HG03439 (cell line): ENCODE data around the gene CMTR1.
A peak's percentile ranks its signal among the peaks of the same experiment; 100 is the strongest.
"Not testable (repeated sequence)": the region's sequence is repeated elsewhere in the genome, so short reads cannot be mapped to it uniquely, and the experiment has no call there.

Source experiments
- ATAC-seq: cut with Tn5 transposase; IDR thresholded peaks from one replicate; pipeline ENCODE4 v1.9.1; 2021; ENCODE audit warnings: mild to moderate bottlenecking, moderate library complexity; ENCODE audit not compliant: unreplicated experiment

CMTR1 gene

DNA sequence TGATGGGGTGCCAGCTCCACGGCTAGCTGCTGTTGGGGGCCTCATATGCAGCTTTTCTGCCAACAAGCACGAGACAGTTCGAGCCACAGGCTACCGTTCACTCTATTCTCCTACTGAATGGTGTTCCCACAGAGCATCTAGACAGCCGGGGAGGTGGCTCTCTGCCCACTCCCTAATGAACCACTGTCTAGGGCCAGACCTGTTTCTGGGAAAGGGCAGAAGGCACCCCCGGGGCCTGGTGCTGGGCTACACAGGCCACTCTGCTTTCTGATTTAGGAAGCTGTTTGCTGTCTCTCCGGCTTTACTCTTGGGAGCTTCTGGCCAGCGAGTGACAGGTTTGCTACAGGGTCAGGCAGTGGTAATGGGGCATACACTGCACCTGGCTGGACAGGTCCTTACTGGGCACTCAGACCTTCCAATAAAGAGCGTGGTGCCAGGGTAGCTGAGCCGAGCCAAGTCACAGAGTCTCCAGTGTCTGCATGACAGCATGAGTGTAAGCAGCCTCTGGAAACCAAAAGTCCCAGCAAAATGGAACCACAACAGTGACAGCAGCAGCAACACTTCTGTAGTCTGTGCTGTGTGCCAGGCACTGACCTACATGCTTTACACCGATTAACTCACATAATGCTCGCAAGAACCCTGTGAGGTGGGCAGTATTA lies 58.3 kb downstream of the CMTR1 start:
- ATAC-seq = no peak

DNA sequence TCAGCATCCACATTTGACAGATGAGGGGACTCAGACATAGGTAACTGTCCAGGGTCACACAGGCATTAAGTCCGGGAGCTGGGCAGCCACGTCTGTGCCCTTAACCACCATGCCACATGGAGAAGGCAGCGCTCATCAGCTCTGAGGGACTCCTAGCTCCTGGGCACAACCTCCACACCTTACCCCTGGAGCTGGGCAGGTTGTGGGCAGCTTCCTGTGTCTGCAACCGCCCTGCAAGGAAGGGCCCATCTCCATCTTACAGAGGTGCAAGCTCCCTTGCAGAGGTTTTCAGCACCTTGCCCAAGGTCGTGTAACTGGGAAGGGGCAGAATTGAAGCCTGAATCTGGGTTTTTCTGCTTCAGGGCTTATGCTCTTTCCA lies 58.8 kb downstream of the CMTR1 start:
- no peak for ATAC-seq

DNA sequence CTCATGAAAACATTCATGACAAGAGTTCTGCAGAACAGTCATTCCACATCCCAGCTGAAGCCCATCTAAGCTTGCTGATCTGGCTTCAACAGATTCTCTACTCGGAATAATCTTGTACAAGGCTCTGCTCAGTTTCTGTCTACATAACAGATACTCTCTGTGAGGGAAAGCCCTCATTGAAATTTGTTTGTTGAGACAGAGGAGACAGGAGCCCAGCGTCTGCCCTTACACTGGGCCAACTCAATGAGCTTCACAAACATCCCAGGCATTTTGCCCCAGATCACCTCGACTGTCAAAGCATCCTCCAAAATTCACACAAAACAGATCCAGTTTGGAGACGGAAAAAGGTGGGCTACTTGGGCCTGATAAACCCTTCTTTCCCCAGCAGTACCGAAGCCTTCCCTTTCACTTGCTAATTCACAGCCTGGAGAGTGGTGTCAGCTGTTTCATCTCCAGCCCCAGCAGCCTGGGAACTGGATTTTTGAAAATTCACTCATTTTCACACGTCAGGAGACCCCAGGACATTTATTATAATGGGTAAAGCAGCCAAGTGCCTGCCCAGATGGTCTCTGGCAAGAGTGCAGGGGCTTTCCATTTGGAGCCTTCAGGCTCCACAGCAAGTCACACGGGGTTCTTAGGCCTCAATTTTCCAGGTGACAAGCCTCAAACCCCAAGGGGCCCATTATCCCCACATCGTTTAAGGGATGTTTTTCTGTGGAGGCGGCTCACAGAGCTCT lies 59.4 kb downstream of the CMTR1 start:
- no peak for ATAC-seq

DNA sequence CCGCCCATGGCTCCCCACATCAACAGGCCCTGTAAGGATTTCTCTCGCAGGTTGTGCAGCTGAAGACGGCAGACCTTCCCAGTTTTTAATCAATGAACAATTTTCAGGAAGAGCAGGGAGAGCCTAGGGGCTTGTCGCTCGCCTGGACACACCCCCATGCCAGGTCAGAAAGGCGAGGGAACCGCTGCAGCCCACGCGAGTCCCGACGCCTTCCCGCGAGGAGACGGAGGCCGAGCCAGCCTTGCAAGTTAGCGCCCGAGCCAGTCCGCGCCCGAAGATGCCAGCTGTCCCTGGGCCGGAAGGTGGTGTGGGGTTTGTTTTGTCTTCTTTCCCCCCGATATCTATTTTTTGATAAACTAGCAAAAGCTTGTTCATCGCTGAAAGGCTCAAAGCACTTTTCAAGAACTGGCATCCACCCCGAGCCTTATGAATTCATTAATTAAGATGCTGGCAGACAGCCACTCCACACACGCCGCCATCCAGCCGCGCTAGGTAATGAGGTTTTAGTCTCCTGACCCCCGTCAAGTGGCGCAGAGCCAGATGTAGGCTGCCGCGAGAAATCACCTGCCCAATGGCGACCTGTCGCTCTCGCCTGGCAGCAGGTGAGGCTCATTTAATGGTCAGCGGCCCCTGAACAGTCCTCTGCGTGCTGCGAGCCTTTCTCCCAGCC lies 60.1 kb downstream of the CMTR1 start:
- ATAC-seq = no peak

DNA sequence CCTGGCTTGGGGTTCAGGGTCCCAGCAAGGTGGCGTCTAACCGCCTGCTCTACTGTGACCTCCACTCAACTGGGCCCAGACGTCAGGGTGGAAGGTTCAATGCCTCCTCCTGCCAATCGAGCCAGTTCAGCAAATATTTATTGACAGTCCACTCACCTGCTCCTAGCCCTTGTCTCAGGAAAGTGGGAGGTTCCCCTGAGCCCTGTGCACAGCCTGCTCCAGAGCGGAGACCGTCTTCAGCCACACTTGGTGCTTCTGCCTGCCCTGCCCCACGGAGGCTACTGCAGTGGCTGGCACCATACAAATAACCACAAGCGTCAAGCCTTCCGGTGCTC lies 60.6 kb downstream of the CMTR1 start:
- ATAC-seq = no peak

DNA sequence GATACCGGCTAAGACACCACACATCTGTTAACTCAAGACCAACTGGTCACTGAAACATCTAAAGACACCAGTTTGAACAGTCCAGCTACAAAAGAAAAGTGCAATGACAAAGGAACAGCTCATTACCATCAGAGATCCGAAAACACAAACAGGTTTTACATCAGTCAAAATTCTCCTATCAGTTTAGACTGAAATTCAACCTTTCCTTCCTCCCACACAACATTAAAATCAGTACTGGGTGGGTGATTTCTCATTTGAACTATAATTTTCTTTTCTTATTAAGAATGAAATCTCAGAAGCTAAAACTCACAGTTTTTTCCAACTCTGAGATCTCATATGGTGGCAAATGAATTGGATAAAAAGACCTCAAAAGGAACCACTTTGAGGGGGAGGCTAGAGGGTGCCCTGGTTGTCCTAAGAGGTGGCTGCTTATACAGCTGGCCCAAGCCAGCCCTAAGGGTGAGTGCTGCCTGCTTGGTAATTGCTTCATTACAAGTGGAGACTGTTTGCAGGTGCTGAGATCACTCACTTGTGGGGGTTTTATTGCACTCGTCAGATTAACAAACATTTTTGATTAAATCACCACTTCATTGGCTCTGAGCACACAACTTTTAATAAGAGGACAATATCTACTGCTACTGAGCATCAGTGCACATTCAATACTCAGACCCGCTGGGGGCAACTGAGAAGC lies 62.4 kb downstream of the CMTR1 start:
- ATAC-seq = no peak

DNA sequence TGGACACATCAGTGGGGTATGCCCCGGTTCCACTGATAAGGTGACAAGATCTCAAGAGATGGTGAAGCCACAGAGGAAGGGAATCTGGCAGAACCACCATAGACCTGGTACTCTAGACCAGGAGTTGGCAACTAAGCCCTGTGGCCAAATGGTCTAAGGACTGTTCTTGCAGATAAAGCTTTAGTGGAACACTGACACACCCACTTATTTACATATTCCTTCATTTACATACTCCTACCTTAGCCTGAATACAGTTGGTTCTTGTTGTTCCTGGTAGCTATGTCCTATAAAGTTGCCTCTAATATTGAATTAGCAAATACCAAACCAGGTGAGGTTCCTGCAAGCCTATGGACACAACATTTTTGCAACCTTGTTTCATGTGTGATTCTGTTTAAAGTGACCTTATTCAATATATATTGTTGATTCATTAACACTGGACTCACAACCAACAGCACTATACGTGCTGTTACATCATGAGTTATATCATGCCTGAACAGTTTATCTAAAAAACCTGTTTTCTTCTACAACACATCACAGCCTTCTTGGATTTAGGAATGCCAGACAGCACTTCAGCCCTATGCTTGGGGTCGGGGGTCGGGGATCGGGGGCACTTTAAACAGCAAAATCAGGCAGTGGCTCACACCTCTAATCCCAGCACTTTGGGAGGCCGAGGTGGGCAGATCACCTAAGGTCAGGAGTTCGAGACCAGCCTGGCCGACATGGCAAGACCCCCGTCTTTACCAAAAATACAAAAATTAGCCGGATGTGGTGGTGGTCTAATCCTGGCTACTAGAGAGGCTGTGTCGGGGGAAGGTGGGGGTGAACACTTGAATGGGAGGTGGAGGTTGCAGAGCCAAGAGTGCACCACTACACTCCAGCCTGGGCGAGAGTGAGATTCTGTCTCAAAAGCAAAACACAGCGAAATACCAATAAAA lies 64.2 kb downstream of the CMTR1 start:
- no peak for ATAC-seq

DNA sequence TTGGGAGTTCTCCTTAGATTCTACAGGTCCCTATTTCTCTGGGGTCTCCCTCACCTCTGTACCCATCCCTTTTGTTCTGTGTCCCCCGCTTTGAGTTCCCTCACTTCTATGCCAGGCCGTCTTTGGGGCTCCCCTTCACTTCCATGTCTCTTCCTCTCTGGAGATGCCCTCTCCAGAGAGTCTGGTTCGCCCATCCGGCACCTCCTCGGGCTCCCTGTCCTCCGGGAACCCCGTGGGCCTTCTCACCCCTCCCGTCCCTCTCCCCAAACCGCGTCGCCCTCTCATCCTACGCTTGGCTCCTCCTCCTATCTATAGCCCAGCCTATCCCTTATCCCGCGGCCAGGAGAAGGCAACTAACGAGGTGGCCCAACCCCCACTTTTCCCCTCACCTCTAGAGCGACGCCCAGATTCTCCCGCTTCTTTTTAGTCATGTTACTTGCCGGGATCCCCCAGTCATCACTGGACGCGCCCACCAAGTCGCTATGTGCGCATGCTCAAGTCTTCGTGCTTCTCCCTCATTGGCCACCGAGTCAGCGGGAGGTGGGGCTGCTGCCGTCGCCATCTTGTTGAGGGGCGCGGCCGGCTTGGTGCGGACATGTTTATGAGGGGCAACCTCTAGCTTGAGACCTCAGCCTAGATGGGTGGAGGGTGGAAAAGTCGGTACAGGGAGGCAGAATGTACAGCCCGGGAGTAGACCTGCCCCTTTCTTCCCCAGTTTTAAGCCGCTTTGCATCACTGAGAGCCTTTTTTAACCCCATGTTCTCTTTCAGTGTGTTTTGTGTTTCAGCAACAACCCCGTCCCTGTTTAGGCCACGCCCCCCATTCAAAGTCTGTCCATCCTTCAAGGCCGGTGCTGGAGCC lies 66.6 kb downstream of the CMTR1 start, which contains the start of gene CCDC167:
CCDC167 (minus strand) TSS at position 461 of the 861 bp plus-strand sequence; CDS start at position 431, 30 bp downstream.
- ATAC-seq = peak; percentile 87

DNA sequence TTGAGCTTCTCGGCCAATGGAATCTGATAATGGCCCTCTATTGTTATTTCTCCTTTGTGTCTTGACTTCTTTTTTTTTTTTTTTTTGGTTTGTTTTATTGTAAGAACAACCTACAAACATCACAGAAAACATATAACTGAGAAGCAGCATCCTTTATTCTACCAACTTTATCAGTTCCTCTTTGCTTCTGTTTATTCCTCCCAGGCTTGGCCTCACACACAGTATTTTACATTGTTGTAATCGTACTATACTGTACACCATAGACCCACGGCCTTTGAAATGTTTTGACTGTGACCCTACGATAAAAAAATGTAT lies 67.2 kb downstream of the CMTR1 start:
- ATAC-seq = no peak

DNA sequence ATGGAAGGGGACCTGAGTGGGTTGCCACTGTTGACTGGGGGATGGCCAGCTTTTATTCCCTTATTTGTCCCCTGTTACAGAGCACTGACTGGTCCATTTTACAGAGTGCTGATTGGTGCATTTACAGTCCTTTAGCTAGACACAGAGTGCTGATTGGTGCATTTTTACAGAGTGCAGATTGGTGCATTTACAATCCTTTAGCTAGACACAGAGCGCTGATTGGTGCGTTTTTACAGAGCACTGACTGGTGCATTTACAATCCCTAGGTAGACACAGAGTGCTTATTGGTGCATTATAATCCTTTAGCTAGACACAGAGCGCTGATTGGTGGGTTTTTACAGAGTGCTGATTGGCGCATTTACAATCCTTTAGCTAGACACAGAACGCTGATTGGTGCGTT lies 67.9 kb downstream of the CMTR1 start:
- not testable (repeated sequence) for ATAC-seq

DNA sequence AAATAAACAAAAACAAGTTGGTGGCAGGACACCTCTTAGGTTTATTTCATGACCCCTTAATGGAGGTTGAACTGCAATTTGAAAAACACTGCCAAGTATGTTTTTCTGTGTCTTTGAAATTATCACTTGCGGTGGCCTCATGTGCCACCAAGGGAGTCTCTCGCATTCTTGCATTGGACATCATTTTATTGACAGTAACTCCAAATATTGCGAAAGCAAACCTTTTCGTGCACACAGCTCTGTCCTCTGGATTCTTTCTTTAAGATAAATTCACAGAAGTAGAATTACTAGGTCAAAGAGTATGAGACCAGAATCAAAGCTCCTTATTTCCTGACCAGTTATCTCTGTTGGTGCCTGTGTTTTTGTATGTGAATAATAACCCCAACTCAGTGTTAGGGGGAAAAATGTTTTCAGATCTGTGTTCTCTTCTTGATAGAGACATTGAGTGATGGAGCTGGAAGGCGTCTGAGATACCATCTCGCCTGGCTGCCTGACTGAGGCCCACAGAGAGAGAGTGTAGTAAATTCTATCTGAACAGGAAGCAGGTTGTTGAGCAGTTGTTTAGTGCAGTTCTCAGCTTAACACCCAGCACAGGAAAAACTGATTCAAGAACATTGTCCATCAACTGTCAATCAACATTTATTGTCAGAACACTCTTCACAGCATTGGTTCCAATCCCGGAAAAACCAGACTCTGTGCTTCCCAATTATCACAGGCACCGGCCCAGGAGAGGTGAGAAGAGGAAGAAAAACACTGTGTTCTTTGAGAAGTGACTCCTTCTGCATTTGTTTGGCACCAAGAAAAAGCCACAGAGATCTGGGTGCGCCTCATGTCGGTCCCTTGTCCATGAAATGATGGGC lies 68.8 kb downstream of the CMTR1 start:
- ATAC-seq = no peak

DNA sequence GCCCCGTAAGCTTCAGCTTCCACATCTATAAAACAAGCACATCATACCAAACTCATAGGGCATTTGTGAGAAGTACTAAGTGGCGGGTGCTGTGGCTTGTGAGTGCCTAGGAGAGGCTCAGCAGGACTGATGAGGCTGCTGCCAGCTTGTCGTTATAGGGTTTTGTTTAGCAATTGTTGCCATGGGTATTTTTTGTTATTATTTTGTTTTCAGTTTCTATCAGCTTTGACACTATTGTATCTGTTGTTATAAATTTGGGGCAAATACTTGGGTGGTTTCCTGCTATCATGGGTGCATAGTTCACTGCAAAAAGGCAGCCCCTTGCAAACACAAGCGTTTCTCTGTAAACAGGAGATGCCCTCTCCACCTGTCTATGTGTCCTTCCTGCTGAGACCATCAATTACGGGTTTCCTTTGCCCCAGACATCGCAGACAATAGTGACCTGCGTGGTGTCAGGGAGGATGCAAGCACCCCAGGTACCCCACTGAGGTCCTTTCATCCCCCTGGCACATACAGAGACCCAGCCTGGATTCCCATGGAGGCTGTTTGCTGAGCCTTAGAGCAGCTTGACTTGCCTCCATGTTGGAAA lies 69.8 kb downstream of the CMTR1 start:
- no peak for ATAC-seq

DNA sequence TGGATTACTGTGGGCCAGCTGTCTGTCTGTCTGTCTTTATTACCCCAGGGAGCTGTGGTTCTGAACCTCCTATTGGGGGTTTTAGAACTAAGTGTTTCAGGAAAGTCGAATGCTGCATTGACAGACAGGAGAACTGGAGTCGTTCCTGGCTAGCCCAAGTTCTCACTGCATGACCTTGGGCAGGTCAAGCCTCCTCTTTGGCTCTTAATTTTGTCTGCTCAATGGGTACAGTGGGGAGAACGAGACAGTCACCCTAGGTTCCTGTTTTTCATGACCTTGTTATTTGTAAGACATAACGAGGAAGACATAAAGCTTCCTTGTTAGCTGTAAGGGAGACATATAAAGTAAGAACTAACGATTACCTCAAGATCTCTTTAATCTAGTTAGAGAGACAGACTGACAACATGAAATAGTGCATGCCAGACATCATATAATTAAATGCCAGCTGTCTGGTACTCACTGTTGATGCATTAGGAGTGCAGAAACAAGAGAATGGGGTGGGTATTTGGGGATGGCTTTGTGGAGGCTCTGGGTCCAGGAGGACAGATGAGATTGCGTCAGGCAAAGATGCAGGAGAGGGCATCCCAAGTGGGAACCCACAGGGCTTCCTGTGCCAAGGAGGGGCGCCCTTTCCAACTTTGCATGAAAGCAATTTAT lies 70.4 kb downstream of the CMTR1 start:
- no peak for ATAC-seq

DNA sequence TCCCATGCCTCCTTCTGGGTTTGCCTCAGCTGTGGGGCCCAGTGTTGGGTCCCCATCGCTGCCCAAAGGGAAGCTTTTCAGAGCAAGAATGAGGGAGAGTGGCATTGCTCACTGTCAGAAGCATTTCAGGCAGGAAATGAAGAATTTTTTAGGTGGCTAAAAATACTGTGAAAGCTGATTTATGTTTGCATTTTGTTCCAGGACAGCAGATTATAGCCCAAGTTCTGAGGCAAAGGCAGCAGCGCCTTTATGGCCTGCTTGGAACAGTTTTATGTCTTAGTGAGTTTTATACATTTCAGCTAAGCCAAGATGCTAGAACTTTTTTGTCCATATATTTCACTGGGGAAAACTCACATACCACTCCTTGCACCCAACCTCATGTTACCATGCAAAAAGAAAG lies 71.0 kb downstream of the CMTR1 start:
- no peak for ATAC-seq

DNA sequence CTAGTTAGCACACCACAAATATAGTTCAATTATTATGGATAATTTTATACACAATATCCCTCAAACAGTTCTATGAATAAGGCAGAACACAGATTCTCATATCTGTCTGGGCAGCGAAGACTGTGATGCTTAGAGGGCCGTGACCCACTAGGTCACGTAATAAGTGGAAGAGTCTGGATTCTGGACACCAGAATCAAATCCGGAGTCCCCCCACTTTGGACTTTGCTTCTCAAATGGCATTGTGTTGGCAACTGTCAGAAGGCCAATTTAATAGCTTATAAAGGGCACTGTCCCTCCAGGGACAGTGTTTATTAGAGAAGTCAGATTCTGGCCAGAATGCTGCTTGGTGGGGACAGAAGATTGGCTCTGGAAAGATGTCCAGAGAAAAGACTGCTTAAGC lies 73.5 kb downstream of the CMTR1 start:
- no peak for ATAC-seq

DNA sequence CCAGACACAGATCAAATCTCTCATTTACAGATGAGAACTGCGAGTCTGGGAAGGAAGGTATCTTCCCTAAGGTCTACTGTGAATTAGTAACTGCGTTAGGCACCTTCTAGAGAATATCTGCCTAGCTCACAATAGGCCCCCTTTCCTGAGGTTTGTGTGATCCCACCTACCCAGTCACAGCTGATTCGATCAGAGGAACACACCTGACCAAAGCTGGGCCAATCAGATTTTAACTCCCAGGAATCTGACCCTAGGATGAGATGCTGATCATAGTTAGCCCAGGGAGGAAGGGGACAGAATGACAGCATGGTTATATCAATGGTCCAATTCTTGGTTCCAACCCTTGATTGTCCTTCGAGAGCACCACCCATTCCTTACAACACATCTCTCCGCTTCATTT lies 74.1 kb downstream of the CMTR1 start:
- no peak for ATAC-seq

DNA sequence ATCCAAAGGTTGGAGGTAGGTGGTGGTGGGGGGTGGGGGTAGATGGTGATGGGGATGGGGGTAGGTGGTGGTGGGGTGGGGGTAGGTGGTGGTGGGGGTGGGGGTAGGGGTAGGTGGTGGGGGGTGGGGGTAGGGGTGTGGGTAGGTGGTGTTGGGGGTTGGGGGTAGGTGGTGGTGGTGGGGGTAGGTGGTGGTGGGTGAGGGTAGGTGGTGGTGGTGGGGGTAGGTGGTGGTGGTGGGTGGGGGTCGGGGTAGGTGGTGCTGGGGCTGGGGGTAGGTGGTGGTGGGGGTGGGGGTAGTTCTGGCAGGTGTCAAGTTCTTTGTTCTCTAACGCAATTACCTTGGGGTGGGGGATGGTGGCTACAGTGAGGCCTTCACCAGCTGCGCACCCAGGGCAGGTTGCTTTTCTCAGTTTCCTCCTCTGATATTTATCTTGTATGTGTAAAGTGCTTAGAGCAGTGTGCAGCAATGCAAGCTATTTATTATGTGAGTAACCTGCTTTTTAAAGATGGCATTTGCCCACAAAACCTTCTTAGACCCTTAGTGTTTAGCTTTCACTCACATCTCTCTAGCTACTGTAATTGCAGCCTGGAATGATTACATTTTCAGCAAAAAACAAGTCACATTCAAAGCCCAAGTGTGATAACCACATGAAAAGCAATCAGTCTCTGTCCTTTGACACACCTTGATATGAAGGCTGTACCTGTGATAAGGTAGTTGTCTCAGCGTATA lies 74.8 kb downstream of the CMTR1 start:
- ATAC-seq = no peak
